Mucosa of stomach (tissue), 1 donor: Measurements from ENCODE around the gene SS18L1.
"Not testable (repeated sequence)": the region's sequence is repeated elsewhere in the genome, so short reads cannot be mapped to it uniquely, and the experiment has no call there.

Experiments used
- H3K27me3 ChIP-seq: one replicate; pipeline ENCODE4 v1.7.0; 2013; ENCODE audit warnings: mild to moderate bottlenecking, low read length; ENCODE audit not compliant: control insufficient read depth, insufficient read depth
- H3K36me3 ChIP-seq: one replicate; pipeline ENCODE4 v1.7.0; 2013; ENCODE audit warnings: low read length; ENCODE audit not compliant: control insufficient read depth, insufficient read depth
- H3K4me1 ChIP-seq: one replicate; pipeline ENCODE4 v1.7.0; 2013; ENCODE audit warnings: mild to moderate bottlenecking, low read length; ENCODE audit not compliant: control insufficient read depth, insufficient read depth
- H3K4me3 ChIP-seq: one replicate; pipeline ENCODE4 v1.7.0; 2013; ENCODE audit warnings: low read length
- H3K9ac ChIP-seq: one replicate; pipeline ENCODE4 v1.7.0; 2013; ENCODE audit warnings: mild to moderate bottlenecking, low read length, moderate library complexity
- H3K9me3 ChIP-seq: one replicate; pipeline ENCODE4 v1.7.0; 2013; ENCODE audit warnings: mild to moderate bottlenecking, low read length, moderate library complexity; ENCODE audit not compliant: control insufficient read depth
- donor health status: Pancreatic carcinoma.

SS18L1 gene

GRCh38 chr20:62115800-62116407 is 27.7 kb upstream of the SS18L1 start:
- not testable (repeated sequence) for H3K9ac ChIP-seq, H3K36me3 ChIP-seq, H3K4me3 ChIP-seq, H3K9me3 ChIP-seq, H3K4me1 ChIP-seq
- peaks cover 29% of the 10 kb centered on the region for H3K27me3 ChIP-seq

- no peaks in the 10 kb centered on the region for H3K4me1 ChIP-seq
- no peak overlapping the region for H3K9ac ChIP-seq
- H3K36me3 ChIP-seq: no peaks in the 10 kb centered on the region
- peaks cover 29% of the 10 kb centered on the region for H3K27me3 ChIP-seq
- H3K9me3 ChIP-seq: no peaks in the 10 kb centered on the region
- no peak overlapping the region for H3K4me3 ChIP-seq
Measured at GRCh38 chr20:62116558-62117361, 26.8 kb upstream of the SS18L1 start.

GRCh38 chr20:62117362-62117646 is 26.3 kb upstream of the SS18L1 start:
- H3K27me3 ChIP-seq: peaks cover 29% of the 10 kb centered on the region

DNA sequence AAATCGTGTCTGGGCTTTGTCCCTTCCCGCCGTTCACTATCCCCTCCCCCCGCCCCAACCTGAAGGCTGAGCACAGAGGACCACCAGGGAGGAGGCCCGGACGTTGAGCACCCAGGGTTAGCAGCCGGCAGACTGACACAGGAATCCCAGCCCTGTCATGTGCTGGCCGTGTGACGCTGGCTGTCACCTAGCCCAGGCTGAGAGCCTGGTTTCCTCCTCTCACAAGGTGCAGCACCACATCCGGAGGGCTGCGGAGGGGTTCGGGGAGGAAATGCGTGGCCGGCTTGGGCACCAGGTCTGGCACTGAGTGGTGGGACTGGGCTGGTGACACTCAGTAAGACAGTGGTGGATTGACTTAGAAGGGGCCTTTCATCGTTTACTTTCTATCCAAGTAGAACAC is 25.9 kb upstream of the SS18L1 start:
- no peaks in the 10 kb centered on the region for H3K4me1 ChIP-seq
- no peaks in the 10 kb centered on the region for H3K9me3 ChIP-seq
- H3K9ac ChIP-seq: no peak overlapping the region
- no peaks in the 10 kb centered on the region for H3K36me3 ChIP-seq
- H3K27me3 ChIP-seq: peaks cover 29% of the 10 kb centered on the region
- H3K4me3 ChIP-seq: no peak overlapping the region

More at GRCh38 chr20:62117362-62117646, 26.3 kb upstream of the SS18L1 start:
- H3K36me3 ChIP-seq: no peaks in the 10 kb centered on the region
- no peaks in the 10 kb centered on the region for H3K4me1 ChIP-seq
- H3K9me3 ChIP-seq: no peaks in the 10 kb centered on the region
- no peak overlapping the region for H3K4me3 ChIP-seq
- H3K9ac ChIP-seq: no peak overlapping the region

- Histone ChIP-seq H3K4me1 (peaks cover 3% of the 10 kb centered on the region), H3K9ac (no peak overlapping the region), H3K27me3 (peaks cover 29% of the 10 kb centered on the region), H3K4me3 (no peak overlapping the region), H3K9me3 (no peaks in the 10 kb centered on the region), H3K36me3 (no peaks in the 10 kb centered on the region)
Measured at GRCh38 chr20:62118113-62119043, 25.2 kb upstream of the SS18L1 start.

- Histone ChIP-seq H3K36me3 (no peaks in the 10 kb centered on the region), H3K4me1 (peaks cover 11% of the 10 kb centered on the region), H3K9me3 (no peaks in the 10 kb centered on the region), H3K4me3 (no peak overlapping the region), H3K27me3 (peaks cover 29% of the 10 kb centered on the region), H3K9ac (no peak overlapping the region)
Measured at GRCh38 chr20:62119115-62119514, 24.5 kb upstream of the SS18L1 start.

GRCh38 chr20:62119591-62120364 is 23.8 kb upstream of the SS18L1 start:
- H3K36me3 ChIP-seq: no peaks in the 10 kb centered on the region
- peaks cover 27% of the 10 kb centered on the region for H3K27me3 ChIP-seq
- H3K9ac ChIP-seq: no peak overlapping the region
- H3K9me3 ChIP-seq: no peaks in the 10 kb centered on the region
- H3K4me3 ChIP-seq: no peak overlapping the region
- H3K4me1 ChIP-seq: peaks cover 12% of the 10 kb centered on the region

GRCh38 chr20:62120365-62120762 is 23.2 kb upstream of the SS18L1 start:
- H3K4me1 ChIP-seq: peaks cover 12% of the 10 kb centered on the region
- no peak overlapping the region for H3K9ac ChIP-seq
- no peaks in the 10 kb centered on the region for H3K9me3 ChIP-seq
- H3K4me3 ChIP-seq: no peak overlapping the region
- no peaks in the 10 kb centered on the region for H3K36me3 ChIP-seq
- H3K27me3 ChIP-seq: peaks cover 24% of the 10 kb centered on the region

DNA sequence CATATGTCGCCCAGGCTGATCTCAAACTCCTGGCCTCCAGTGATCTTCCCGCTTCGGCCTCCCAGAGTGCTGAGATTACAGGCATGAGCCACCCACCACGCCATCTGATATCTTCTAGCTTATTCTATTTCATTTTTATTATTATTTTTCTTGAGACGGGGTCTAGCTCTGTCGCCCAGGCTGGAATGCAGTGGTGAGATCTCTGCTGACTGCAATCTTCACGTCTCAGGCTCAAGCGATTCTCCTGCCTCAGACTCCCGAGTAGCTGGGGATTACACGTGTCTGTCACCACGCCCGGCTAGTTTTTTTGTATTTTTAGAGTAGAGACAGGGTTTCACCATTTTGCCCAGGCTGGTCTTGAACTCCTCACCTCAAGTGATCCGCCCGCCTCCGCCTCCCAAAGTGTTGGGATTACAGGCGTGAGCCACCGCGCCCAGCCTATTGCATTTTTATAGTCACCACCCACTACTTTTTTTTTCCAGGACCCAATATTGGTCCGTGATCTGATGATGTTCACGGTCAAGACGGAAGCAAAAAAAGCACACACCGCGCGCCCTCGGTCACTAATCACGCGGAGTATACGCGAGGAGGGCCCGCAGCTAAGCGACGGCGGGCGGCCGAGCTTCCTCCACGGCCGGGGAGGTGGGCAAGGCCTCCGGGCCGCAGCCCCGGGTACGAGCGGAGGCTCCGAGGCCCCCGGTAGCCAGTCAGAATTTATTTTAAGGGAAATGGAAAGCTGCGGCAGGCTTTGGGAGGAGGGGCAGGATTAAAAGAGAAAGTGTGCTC is 22.4 kb upstream of the SS18L1 start:
- Histone ChIP-seq H3K9me3 (no peaks in the 10 kb centered on the region), H3K9ac (peak overlapping the region; percentile 72), H3K4me3 (peak overlapping the region; percentile 67), H3K4me1 (peaks cover 12% of the 10 kb centered on the region), H3K36me3 (no peaks in the 10 kb centered on the region), H3K27me3 (peaks cover 24% of the 10 kb centered on the region)

DNA sequence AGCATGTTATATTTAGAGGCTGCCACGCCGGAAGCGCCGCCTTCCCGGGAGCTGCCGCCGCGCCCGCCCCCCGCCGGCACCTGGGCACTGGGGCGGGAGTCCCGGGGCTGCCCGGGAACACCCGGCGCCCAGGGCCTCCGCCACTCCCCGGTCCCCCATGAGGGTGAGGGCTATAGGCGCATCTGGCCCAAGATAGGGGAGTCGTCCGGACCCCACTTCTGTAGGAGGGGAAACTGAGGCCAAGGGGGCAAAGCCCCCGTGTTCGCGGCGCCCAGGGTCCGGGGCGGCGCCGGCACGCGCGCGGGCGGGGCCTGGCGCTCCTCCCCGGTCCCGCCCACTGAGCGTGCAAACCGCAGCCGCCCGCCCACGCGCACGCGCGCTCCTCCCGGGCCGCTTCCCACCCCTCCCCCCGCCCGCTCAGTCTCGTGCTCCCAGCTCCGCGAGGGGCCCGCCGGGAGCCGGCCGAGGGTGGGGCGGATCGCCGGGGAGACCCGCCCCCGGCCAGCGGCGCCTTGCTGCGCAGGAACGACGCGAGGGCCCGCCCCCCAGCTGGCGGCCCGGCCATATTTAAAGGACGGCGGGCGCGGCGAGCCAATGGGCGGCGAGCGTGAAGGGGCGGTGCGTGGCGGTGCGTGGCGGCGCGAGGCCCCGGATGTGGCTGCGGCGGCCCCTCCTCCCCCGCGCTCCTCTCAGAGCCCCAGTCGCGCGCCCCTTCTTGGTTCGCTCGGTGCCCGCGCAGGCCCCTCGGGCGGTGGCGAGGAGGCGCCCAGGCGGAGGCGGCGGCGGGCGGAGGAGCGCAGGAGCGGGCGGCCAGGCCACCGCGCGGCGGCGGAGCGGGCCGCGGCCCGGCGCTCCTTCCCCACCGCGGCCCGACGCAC is 21.6 kb upstream of the SS18L1 start, which contains the start of gene LSM14B:
LSM14B (plus strand) TSS at position 700 of the 878 bp plus-strand sequence. CDS start 192 bp downstream, outside the sequence.
- H3K9ac ChIP-seq: peak within 1 kb of the TSS; percentile 72
- peaks cover 12% of the 10 kb centered on the region for H3K4me1 ChIP-seq

More for the DNA sequence above, 21.6 kb upstream of the SS18L1 start, which contains the start of gene LSM14B:
- Histone ChIP-seq H3K36me3 (peaks cover under 1% of the 10 kb centered on the region), H3K4me3 (peak within 1 kb of the TSS; percentile 67), H3K27me3 (peaks cover 23% of the 10 kb centered on the region), H3K9me3 (no peaks in the 10 kb centered on the region)
